Mucosa of descending colon (tissue), 3 donors: Measurements from ENCODE around the gene RHBDL3. TPM values are rescaled to one million over a fixed set of nuclear protein-coding genes. Genes with fewer than 3 reads are reported as not detected.

ENCODE experiments used
- ATAC-seq: fragments of 200-7000 bp; cut with Tn5 transposase; one replicate; pipeline ENCODE4 v1.9.1; 2020; ENCODE audit warnings: mild to moderate bottlenecking, moderate library complexity
- DNase-seq, 3 donors: peaks; one replicate each; pipeline ENCODE4 v3.0.0-alpha.2; 2020
- H3K36me3 ChIP-seq: fragments of 200-600 bp; one replicate; pipeline ENCODE4 v1.8.0; 2021; ENCODE audit warnings: low read depth, mild to moderate bottlenecking
- H3K4me1 ChIP-seq: fragments of 200-600 bp; one replicate; pipeline ENCODE4 v1.8.0; 2021; ENCODE audit warnings: low read depth, mild to moderate bottlenecking
- H3K4me3 ChIP-seq: fragments of 200-600 bp; one replicate; pipeline ENCODE4 v1.8.0; 2021; ENCODE audit warnings: mild to moderate bottlenecking
- H3K9me3 ChIP-seq: fragments of 200-600 bp; one replicate; pipeline ENCODE4 v1.8.0; 2021; ENCODE audit warnings: mild to moderate bottlenecking
- intact Hi-C, 2 donors: fragments of 100-400 bp; cut with DNase I in 1 of 2; cut with micrococcal nuclease in 1 of 2; formaldehyde crosslinking; loops; one replicate each; pipeline versions ENCODE4 v1.11.0 to v1.11.1; 2022; cut with DNase I, micrococcal nuclease
- total RNA-seq, 3 donors: library from RNA; stranded (reverse); fragmentation: NEBNext Ultra II Directional in 2 of 3; extraction: Animal tissue kit (Norgen Biotek cat#: 25700) in 2 of 3; gene quantifications; one replicate each; pipeline versions ENCODE4 v1.2.1 to v1.2.4, GENCODE V29; 2021 to 2023
- TF ChIP-seq, protein P1 (sequence below): fragments of 200-600 bp; IDR thresholded peaks from one replicate; pipeline ENCODE4 v1.8.0; 2022; ENCODE audit warnings: antibody characterized with exemption, mild to moderate bottlenecking
- donor health status: DM: no; HTN: no; CAD: no; lungs with moderate emphysema.
- donor health status: DM: no; HTN: no; CAD: no.
- donor health status: DM: no; HTN: yes; CAD: no.

The RHBDL3 gene
- total RNA-seq, 3 donors from 2014 or later: 0.52 to 2.3 (median 1.3) TPM

DNA sequence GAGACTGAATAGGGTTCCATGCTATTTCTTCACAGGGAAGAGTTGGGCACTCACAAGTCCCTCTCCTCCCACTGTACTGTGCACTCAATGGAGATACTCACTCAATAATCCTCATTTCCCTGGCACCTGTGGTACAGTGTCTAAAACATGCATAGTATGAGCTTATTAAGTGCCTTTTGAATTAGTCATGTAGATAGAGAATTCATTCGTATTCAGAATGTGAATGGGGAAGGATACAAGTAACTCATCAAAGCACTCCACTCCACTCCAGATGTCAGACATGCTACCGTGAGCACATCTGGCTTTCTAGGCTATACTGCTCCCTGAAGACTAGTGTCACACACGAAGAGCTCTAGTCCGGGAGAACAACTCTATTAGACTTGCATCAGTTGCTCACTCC, 70.1 kb downstream of the RHBDL3 start:
- no peak for ATAC-seq

DNA sequence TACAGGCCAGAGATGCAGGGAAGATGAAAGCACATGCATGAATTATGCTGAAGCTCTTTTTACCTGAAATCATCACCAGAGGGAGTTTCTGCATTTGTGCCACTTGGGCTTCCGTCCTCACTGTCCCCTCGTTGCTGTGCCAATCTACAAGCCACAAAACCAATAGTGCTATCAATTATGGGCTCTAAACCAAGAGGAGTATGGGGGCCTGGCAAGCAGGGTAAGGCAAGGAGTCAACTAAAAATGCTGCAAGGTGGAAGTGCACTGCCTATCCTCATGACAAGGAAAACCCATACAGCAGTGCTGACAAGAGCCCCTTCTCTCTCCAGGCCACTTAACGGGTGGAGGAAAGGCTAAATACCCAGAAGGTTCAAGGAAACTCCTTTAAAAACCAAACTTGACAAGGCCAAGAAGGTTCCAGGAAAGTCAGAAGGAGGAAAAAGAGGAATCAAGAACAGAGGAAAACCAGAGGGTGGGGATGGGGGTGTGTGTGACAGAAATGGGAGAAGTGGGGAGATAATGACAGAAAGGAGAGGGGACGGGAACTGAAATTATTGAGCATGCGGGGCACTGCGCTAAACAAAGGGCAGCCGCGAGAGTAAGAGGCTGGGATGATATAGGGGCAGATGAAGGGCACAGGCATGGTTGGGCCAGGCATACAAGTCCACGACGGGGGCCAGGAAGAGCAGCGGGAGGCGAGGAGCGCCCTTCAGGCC, 75.7 kb downstream of the RHBDL3 start:
- ATAC-seq (peak; percentile 42), DNase-seq (peak in 1 of 3 donors; percentile 45)
- H3K4me1 ChIP-seq: peaks cover 13% of the 10 kb centered on the region
- no peaks in the 10 kb centered on the region for H3K9me3 ChIP-seq
- peaks cover 4% of the 10 kb centered on the region for H3K36me3 ChIP-seq
- H3K4me3 ChIP-seq: peak overlapping the region; percentile 32
- TF ChIP-seq, protein P1, sequence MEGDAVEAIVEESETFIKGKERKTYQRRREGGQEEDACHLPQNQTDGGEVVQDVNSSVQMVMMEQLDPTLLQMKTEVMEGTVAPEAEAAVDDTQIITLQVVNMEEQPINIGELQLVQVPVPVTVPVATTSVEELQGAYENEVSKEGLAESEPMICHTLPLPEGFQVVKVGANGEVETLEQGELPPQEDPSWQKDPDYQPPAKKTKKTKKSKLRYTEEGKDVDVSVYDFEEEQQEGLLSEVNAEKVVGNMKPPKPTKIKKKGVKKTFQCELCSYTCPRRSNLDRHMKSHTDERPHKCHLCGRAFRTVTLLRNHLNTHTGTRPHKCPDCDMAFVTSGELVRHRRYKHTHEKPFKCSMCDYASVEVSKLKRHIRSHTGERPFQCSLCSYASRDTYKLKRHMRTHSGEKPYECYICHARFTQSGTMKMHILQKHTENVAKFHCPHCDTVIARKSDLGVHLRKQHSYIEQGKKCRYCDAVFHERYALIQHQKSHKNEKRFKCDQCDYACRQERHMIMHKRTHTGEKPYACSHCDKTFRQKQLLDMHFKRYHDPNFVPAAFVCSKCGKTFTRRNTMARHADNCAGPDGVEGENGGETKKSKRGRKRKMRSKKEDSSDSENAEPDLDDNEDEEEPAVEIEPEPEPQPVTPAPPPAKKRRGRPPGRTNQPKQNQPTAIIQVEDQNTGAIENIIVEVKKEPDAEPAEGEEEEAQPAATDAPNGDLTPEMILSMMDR: no peak
- intact Hi-C loops: no loop called here

More for the DNA sequence above, 70.1 kb downstream of the RHBDL3 start:
- no peak overlapping the region for H3K4me3 ChIP-seq
- intact Hi-C loops: no loop called here
- no peaks in the 10 kb centered on the region for H3K9me3 ChIP-seq
- H3K4me1 ChIP-seq: no peaks in the 10 kb centered on the region
- DNase-seq: no peak
- TF ChIP-seq, protein P1: no peak
- H3K36me3 ChIP-seq: peaks cover 4% of the 10 kb centered on the region

DNA sequence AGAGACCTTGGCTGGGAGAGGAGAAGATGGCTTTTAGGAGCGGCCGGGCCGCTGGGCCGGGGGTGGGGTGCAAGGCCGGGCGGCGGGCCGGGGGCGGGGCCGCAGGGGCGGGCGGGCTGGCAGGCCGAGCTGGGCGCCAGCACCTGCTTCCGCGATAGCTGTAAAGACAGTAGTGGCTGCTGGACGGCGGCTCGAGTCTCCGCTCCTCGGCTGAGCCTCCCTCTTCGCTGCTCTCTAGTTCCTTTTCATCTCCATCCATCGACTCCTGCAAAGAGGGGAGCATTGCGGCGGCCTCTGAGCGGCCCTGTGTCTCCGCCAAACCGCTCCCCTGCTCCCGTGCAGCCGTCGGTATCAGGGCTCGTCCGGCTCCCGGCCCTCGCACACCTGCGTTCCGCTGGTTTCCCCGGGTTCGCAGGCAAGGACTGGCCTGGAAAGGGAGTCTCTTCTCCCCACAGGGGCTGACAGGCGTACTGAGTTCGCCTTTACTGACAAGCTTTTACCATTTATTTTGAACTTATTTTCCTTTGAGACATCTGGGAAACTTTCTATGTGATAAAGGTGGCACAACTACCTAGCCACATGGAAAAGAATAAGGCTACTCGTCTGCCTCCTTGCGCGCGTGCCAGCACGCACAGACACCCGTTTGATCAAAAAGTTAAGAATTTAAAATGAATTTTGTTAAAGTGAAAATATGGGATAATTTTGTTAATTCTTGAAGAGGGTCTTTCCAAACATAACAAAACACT, 76.4 kb downstream of the RHBDL3 start, which contains the start of gene C17orf75:
C17orf75 (minus strand) TSS at position 317 of the 746 bp plus-strand sequence; CDS start at position 283, 34 bp downstream.
- intact Hi-C loops: no loop called here
- Histone ChIP-seq H3K9me3 (no peaks in the 10 kb centered on the region), H3K4me3 (peak within 1 kb of the TSS; percentile 32), H3K36me3 (peaks cover 4% of the 10 kb centered on the region), H3K4me1 (peaks cover 13% of the 10 kb centered on the region)
- ATAC-seq (peak; percentile 96), DNase-seq (peak; percentile 80 to 88 (median 86))
- TF ChIP-seq, protein P1: no peak

DNA sequence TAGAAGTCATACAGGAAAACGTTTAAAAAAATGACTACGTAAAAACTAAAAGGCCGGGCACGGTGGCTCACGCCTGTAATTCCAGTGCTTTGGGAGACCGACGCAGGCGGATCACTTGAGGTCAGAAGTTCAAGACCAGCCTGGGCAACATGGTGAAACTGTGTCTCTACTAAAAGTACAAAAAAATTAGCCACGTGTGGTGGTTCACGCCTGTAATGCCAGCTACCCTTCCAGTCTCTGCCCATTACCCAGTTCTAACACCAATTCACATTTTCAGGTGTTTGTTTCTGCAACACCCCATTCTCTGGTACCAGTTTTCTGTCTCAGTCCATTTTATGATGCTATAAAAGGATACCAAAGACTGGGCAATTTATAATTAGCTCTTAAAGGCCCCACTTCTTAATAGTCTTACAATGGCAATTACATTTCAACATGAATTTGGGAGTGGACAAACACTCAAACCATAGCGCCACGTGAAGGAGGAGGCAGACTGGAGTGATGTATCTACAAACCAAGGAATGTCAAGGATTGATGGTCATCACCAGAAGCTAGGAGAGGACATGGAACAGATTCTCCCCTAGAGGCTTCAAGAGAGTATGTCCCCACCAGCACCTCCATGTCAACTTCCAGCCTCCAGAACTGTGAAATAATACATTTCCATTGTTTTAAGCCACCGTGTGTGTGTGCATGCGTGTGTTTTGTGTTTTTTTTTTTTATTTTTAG, 77.1 kb downstream of the RHBDL3 start:
- ATAC-seq (no peak), DNase-seq (no peak)
- Histone ChIP-seq H3K4me1 (peaks cover 13% of the 10 kb centered on the region), H3K36me3 (peaks cover 4% of the 10 kb centered on the region), H3K4me3 (no peak overlapping the region), H3K9me3 (no peaks in the 10 kb centered on the region)
- TF ChIP-seq, protein P1: no peak
- intact Hi-C loops: no loop called here

DNA sequence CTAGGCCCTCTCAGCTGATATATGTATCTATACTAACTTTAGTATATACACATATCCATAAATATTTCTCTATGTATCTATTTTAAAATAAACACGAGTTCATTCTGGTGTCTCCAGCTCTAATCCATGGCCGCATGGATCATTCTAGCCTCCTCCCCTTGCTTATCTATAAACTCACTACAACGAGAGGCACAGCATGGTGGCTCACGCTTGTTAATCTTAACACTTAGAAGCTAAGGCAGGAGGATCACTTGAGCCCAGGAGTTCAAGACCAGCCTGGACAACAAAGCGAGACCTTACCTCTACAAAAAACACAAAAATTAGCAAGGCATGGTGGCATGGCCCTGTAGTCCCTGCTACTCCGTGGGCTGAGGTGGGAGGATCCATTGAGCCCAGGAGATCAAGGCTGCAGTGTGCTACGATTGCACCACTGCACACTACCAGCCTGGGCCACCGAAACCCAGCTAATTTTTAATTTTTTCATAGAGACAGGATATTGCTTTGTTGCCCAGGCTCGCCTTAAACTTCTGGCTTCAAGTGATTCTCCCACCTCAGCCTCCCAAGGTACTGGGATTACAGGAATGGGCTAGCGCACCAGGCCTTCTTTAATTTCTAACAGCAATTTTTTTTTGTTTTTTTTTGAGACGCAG, 80.4 kb downstream of the RHBDL3 start:
- intact Hi-C loops: no loop called here
- TF ChIP-seq, protein P1: no peak
- H3K36me3 ChIP-seq: no peaks in the 10 kb centered on the region
- no peaks in the 10 kb centered on the region for H3K9me3 ChIP-seq
- no peak overlapping the region for H3K4me3 ChIP-seq
- ATAC-seq: no peak
- DNase-seq: no peak
- peaks cover 16% of the 10 kb centered on the region for H3K4me1 ChIP-seq
